ENCODE data around the gene VMO1. TPM values are rescaled to one million over a fixed set of nuclear protein-coding genes. Genes with fewer than 3 reads are reported as not detected.

VMO1 gene
- total RNA-seq, 1 experiment from 2014 or later, result not detected

- H4K20me1 ChIP-seq (ENCODE audit: control insufficient read depth, insufficient read depth, insufficient read length), result no peaks in the 10 kb centered on the region
- TF ChIP-seq CTCF (conservative IDR thresholded peaks at IDR 0.05), result no peak
- H2BK120ac ChIP-seq (ENCODE audit: low read depth, low read length, poor library complexity, severe bottlenecking), result no peak overlapping the region
- H3K9me3 Mint-ChIP-seq, result no peaks in the 10 kb centered on the region
- H3K27me3 ChIP-seq (ENCODE audit: insufficient read depth, low read length), result peaks cover 35% of the 10 kb centered on the region
- no peak overlapping the region for H3T11ph ChIP-seq (ENCODE audit: low read length)
- no peak overlapping the region for H3K14ac ChIP-seq (ENCODE audit: insufficient read depth, low read length)
- H3K56ac ChIP-seq (ENCODE audit: insufficient read length, low read depth, low read length), result no peak overlapping the region
- WGBS (ENCODE audit: extremely low coverage, insufficient read length, low lambda C conversion rate), result no CpG with 5 or more reads among the region's 8 CpGs
- no peaks in the 10 kb centered on the region for H3K9me3 ChIP-seq (ENCODE audit: control insufficient read depth, low read depth, low read length)
- no peaks in the 10 kb centered on the region for H3K79me1 ChIP-seq (ENCODE audit: insufficient read depth, low read depth, low read length, poor library complexity, severe bottlenecking)
- no peak overlapping the region for H3K4me2 ChIP-seq (ENCODE audit: insufficient read depth, insufficient read length, low read length)
- no peak overlapping the region for H3K9ac ChIP-seq (ENCODE audit: extremely low read depth, insufficient read length, low read length)
- H2BK20ac ChIP-seq (ENCODE audit: low read depth, low read length, poor library complexity, severe bottlenecking), result no peak overlapping the region
- no peak overlapping the region for H3K18ac ChIP-seq (ENCODE audit: insufficient read length, low read depth, low read length)
- no peak for DNase-seq
- H4K8ac ChIP-seq (replicated peaks; ENCODE audit: insufficient read length, low read depth, low read length), result no peak overlapping the region
- peaks cover 11% of the 10 kb centered on the region for H3K23me2 ChIP-seq (ENCODE audit: insufficient read length, low read depth, low read length, poor library complexity, severe bottlenecking)
- H3K4me1 ChIP-seq (ENCODE audit: insufficient read depth, low read length), result no peaks in the 10 kb centered on the region
- peak overlapping the region; percentile 61 to 78 for H3K4me3 Mint-ChIP-seq
- H4K91ac ChIP-seq (ENCODE audit: insufficient read length, low read depth, low read length), result no peak overlapping the region
- H2BK12ac ChIP-seq (ENCODE audit: insufficient read length, low read depth, low read length), result no peak overlapping the region
- H4K5ac ChIP-seq (ENCODE audit: insufficient read length, low read depth, low read length), result no peak overlapping the region
- peaks cover 94% of the 10 kb centered on the region for H3K27me3 Mint-ChIP-seq (ENCODE audit: low read depth)
- no peak overlapping the region for H3K27ac Mint-ChIP-seq
- no peak overlapping the region for H2AFZ ChIP-seq (ENCODE audit: low read length)
- H3K27ac ChIP-seq (ENCODE audit: insufficient read length, low read depth, low read length), result no peak overlapping the region
- peaks cover 0 to 3% (median 0%) of the 10 kb centered on the region in 3 experiments; a peak in 1 of 7 replicates for H3K36me3 Mint-ChIP-seq (ENCODE audit: insufficient read depth in 1 of 3, low read depth in 3 of 3)
- H2BK15ac ChIP-seq (ENCODE audit: low read depth, low read length), result no peak overlapping the region
- no peaks in the 10 kb centered on the region for H3K79me2 ChIP-seq (ENCODE audit: insufficient read depth, low read length)
- no peak overlapping the region for H3K4ac ChIP-seq (ENCODE audit: low read depth, low read length)
- no peak overlapping the region for H2BK5ac ChIP-seq (ENCODE audit: insufficient read length, low read length)
- peaks cover 19 to 23% of the 10 kb centered on the region in 2 experiments for H3K4me1 Mint-ChIP-seq
- H2AK5ac ChIP-seq (ENCODE audit: insufficient read length, low read length), result no peak overlapping the region
- H3K23ac ChIP-seq (ENCODE audit: insufficient read length, low read depth, low read length), result no peak overlapping the region
Observed at GRCh38 chr17:4740584-4740983, 45.6 kb downstream of the VMO1 start.
